HepG2 (cell line): ENCODE results near the gene CEP43. TPM values are rescaled to one million over a fixed set of nuclear protein-coding genes. Genes with fewer than 3 reads are reported as not detected.

ENCODE experiments used
- GRHL1 ChIP-seq: sonication (generic); formaldehyde crosslinking; conservative IDR thresholded peaks from 2 replicates; pipeline ENCODE4 v1.8.0; 2022; ENCODE audit warnings: missing genetic modification reagents
- HOXA5 ChIP-seq: sonication (generic); formaldehyde crosslinking; IDR thresholded peaks from 2 replicates; pipeline ENCODE4 v1.4.0; 2020; ENCODE audit warnings: missing genetic modification reagents
- HOXA7 ChIP-seq: sonication (generic); formaldehyde crosslinking; IDR thresholded peaks from 2 replicates; pipeline ENCODE4 v1.8.1; 2022; ENCODE audit warnings: mild to moderate bottlenecking, missing genetic modification reagents, moderate library complexity
- MAZ ChIP-seq, 2 experiments: sonication (generic) in 1 of 2; formaldehyde crosslinking in 1 of 2; IDR thresholded peaks; 2 replicates each; pipeline versions ENCODE4 v1.5.0 to v1.6.1; 2012 to 2020; ENCODE audit warnings: low read depth in 2 of 2, mild to moderate bottlenecking in 2 of 2, borderline replicate concordance in 1 of 2, improper control_type of control experiment in 1 of 2, low read length in 1 of 2, missing genetic modification reagents in 1 of 2, moderate library complexity in 1 of 2
- MBNL3 ChIP-seq: fragments of 250-450 bp; sonication (Bioruptor Pico); conservative IDR thresholded peaks from 2 replicates; pipeline ENCODE4 v1.8.0; 2022; ENCODE audit warnings: mild to moderate bottlenecking, inconsistent platforms
- PATZ1 ChIP-seq: sonication (generic); formaldehyde crosslinking; IDR thresholded peaks from 2 replicates; pipeline ENCODE4 v1.4.0; 2020; ENCODE audit warnings: missing genetic modification reagents
- POGZ ChIP-seq: sonication (generic); formaldehyde crosslinking; IDR thresholded peaks from 2 replicates; pipeline ENCODE4 v1.4.0; 2020; ENCODE audit warnings: mild to moderate bottlenecking, missing genetic modification reagents
- RXRB ChIP-seq: IDR thresholded peaks from 2 replicates; pipeline ENCODE4 v1.6.1; 2016; ENCODE audit warnings: borderline replicate concordance, missing genetic modification reagents, missing compliant biosample characterization
- TOPORS ChIP-seq: sonication (generic); formaldehyde crosslinking; IDR thresholded peaks from 2 replicates; pipeline ENCODE4 v1.8.0; 2023; ENCODE audit warnings: mild to moderate bottlenecking, missing genetic modification reagents
- ZBTB10 ChIP-seq: sonication (generic); formaldehyde crosslinking; IDR thresholded peaks from 2 replicates; pipeline ENCODE4 v1.4.0; 2020; ENCODE audit warnings: missing genetic modification reagents, borderline replicate concordance
- ZBTB21 ChIP-seq: sonication (generic); formaldehyde crosslinking; IDR thresholded peaks from 2 replicates; pipeline ENCODE4 v1.4.0; 2020; ENCODE audit warnings: missing genetic modification reagents
- ZNF331 ChIP-seq: sonication (generic); formaldehyde crosslinking; IDR thresholded peaks from 2 replicates; pipeline ENCODE4 v1.4.0; 2020; ENCODE audit warnings: missing genetic modification reagents
- ZNF441 ChIP-seq: sonication (generic); formaldehyde crosslinking; IDR thresholded peaks from 2 replicates; pipeline ENCODE4 v1.7.0; 2021; ENCODE audit warnings: missing genetic modification reagents, borderline replicate concordance
- ZNF563 ChIP-seq: sonication (generic); formaldehyde crosslinking; IDR thresholded peaks from 2 replicates; pipeline ENCODE4 v1.8.0; 2022; ENCODE audit warnings: mild to moderate bottlenecking, moderate library complexity, missing genetic modification reagents
- ZNF816 ChIP-seq: sonication (generic); formaldehyde crosslinking; IDR thresholded peaks from 2 replicates; pipeline ENCODE4 v1.8.0; 2022; ENCODE audit warnings: missing genetic modification reagents, mild to moderate bottlenecking, borderline replicate concordance
- polyA plus RNA-seq, 8 experiments: library from polyadenylated mRNA; depleted of rRNA in 3 of 8; stranded (reverse) in 7 of 8; unstranded in 1 of 8; fragments of >200 nt; fragmentation: Illumina TruSeq in 4 of 8; extraction: Trizol in 4 of 8; gene quantifications; 2 replicates each; pipeline versions ENCODE4 v1.2.1 to v1.2.3, GENCODE V29; 2011 to 2016; ENCODE audit warnings: low read depth in 4 of 8, missing spikeins in 1 of 8, mixed read lengths in 1 of 8; ENCODE audit not compliant: insufficient read depth in 1 of 8
- total RNA-seq, 5 experiments: library from RNA; depleted of rRNA; stranded (reverse); fragments of >200 nt; fragmentation: Illumina TruSeq; extraction: Trizol; gene quantifications; 2 replicates each; pipeline ENCODE4 v1.2.3, GENCODE V29; 2016; ENCODE audit warnings: low read depth in 1 of 5
- TF ChIP-seq, protein P1 (sequence below), 2 experiments: IDR thresholded peaks; 2 replicates each; pipeline ENCODE4 v1.6.1; 2011 to 2012; ENCODE audit warnings: low read length in 2 of 2, borderline replicate concordance in 1 of 2, low read depth in 1 of 2, mild to moderate bottlenecking in 1 of 2, moderate library complexity in 1 of 2

The CEP43 gene
- total and polyA plus RNA-seq, 2 of the 13 experiments (the other 11 are each of a cell fraction or from before 2014, with no cell fraction given): 29.3 to 73.9 TPM

- TF ChIP-seq, protein P1, sequence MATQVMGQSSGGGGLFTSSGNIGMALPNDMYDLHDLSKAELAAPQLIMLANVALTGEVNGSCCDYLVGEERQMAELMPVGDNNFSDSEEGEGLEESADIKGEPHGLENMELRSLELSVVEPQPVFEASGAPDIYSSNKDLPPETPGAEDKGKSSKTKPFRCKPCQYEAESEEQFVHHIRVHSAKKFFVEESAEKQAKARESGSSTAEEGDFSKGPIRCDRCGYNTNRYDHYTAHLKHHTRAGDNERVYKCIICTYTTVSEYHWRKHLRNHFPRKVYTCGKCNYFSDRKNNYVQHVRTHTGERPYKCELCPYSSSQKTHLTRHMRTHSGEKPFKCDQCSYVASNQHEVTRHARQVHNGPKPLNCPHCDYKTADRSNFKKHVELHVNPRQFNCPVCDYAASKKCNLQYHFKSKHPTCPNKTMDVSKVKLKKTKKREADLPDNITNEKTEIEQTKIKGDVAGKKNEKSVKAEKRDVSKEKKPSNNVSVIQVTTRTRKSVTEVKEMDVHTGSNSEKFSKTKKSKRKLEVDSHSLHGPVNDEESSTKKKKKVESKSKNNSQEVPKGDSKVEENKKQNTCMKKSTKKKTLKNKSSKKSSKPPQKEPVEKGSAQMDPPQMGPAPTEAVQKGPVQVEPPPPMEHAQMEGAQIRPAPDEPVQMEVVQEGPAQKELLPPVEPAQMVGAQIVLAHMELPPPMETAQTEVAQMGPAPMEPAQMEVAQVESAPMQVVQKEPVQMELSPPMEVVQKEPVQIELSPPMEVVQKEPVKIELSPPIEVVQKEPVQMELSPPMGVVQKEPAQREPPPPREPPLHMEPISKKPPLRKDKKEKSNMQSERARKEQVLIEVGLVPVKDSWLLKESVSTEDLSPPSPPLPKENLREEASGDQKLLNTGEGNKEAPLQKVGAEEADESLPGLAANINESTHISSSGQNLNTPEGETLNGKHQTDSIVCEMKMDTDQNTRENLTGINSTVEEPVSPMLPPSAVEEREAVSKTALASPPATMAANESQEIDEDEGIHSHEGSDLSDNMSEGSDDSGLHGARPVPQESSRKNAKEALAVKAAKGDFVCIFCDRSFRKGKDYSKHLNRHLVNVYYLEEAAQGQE (IDR thresholded peaks at IDR 0.05; ENCODE audit: borderline replicate concordance in 1 of 2, low read depth in 1 of 2, low read length in 2 of 2): no peak; a peak in 1 of 4 replicates
- no peak for TF ChIP-seq HOXA5 (CRISPR knock-in tag)
- peak; percentile 46; the same call in 1 of the 2 replicates for TF ChIP-seq POGZ (CRISPR knock-in tag)
- TF ChIP-seq ZNF563: peak; percentile 81
- no peak; the same call in 1 of the 2 replicates for TF ChIP-seq ZNF441 (CRISPR knock-in tag)
- no peak; the same call in 1 of the 2 replicates for TF ChIP-seq ZBTB10 (CRISPR knock-in tag)
- peak; percentile 93; the same call in 1 of the 2 replicates for TF ChIP-seq RXRB (CRISPR knock-in tag)
- TF ChIP-seq HOXA7 (CRISPR knock-in tag): no peak
- no peak; the same call in none of the 2 replicates for TF ChIP-seq MAZ (IDR thresholded peaks at IDR 0.05; ENCODE audit: borderline replicate concordance, low read depth, low read length)
- no peak; the same call in 1 of the 2 replicates for TF ChIP-seq MAZ (CRISPR knock-in tag; IDR thresholded peaks at IDR 0.05; ENCODE audit: low read depth)
- peak; percentile 94 for TF ChIP-seq PATZ1 (CRISPR knock-in tag)
- TF ChIP-seq TOPORS: no peak
- TF ChIP-seq MBNL3 (CRISPR knock-in tag): no peak
- TF ChIP-seq ZBTB21 (CRISPR knock-in tag): no peak
- 0 out of 2 replicates have a peak, but pooled peaks have one; percentile 59 for TF ChIP-seq ZNF331
- TF ChIP-seq ZNF816 (CRISPR knock-in tag): no peak; the same call in 1 of the 2 replicates
- TF ChIP-seq GRHL1 (CRISPR knock-in tag): no peak
Observed at GRCh38 chr6:166957087-166957804, 42.0 kb upstream of the CEP43 start (continued).
